ENCODE measurements around the gene FAM193A. TPM values are rescaled to one million over a fixed set of nuclear protein-coding genes. Genes with fewer than 3 reads are reported as not detected.
A peak's percentile ranks its signal among the peaks of the same experiment; 100 is the strongest.
"Not testable (repeated sequence)": the region's sequence is repeated elsewhere in the genome, so short reads cannot be mapped to it uniquely, and the experiment has no call there.

Gene FAM193A
- polyA plus RNA-seq, 1 experiment: 5.9 TPM

GRCh38 chr4:2535376-2536192, 863 bp upstream of the FAM193A start:
- ChIA-PET CTCF (interaction anchor here (0.6 to 1.0 kb wide), 3 partner anchors 14 to 688 kb away, joined by 3 to 18 read pairs (median 3); no protein-coding TSS in a partner anchor), POLR2A (interaction anchor here (0.6 to 0.9 kb wide), 3 partner anchors 11 to 496 kb away, joined by 3 to 5 read pairs (median 3); no protein-coding TSS in a partner anchor)
- DNase-seq (ENCODE audit: low read depth, low spot score): no peak
- TF ChIP-seq CTCF (IDR thresholded peaks at IDR 0.05; ENCODE audit: low read depth, low read length): peak; percentile 12; the same call in 1 of the 2 replicates
- Histone ChIP-seq H3K9me3 (ENCODE audit: control insufficient read depth, insufficient read depth, low read length) (no peaks in the 10 kb centered on the region; the same call in 1 of the 2 replicates), H3K27ac (ENCODE audit: low read depth, low read length) (peak overlapping the region; percentile 86), H3K27me3 (ENCODE audit: control insufficient read depth, insufficient read depth, low read length) (no peaks in the 10 kb centered on the region), H3K4me3 (ENCODE audit: low read depth, low read length) (peak overlapping the region; percentile 70)

- no peaks in the 10 kb centered on the region for H3K27me3 ChIP-seq (ENCODE audit: control insufficient read depth, insufficient read depth, low read length)
- POLR2A ChIA-PET: interaction anchor here (0.6 kb wide), 2 partner anchors 69 to 92 kb away, joined by 5 to 6 read pairs; no protein-coding TSS in a partner anchor
- no peak for DNase-seq (ENCODE audit: low read depth, low spot score)
- CTCF ChIA-PET: no interaction called here
- H3K27ac ChIP-seq (ENCODE audit: low read depth, low read length): peak overlapping the region; percentile 39
- no peaks in the 10 kb centered on the region; the same call in 1 of the 2 replicates for H3K9me3 ChIP-seq (ENCODE audit: control insufficient read depth, insufficient read depth, low read length)
- peak overlapping the region; percentile 77 for H3K4me3 ChIP-seq (ENCODE audit: low read depth, low read length)
- TF ChIP-seq CTCF (IDR thresholded peaks at IDR 0.05; ENCODE audit: low read depth, low read length): no peak
Measured at GRCh38 chr4:2537011-2537830, 774 bp downstream of the FAM193A start.

- CTCF ChIA-PET; H3K27ac ChIP-seq (ENCODE audit: low read depth, low read length); DNase-seq (ENCODE audit: low read depth, low spot score); POLR2A ChIA-PET; H3K27me3 ChIP-seq (ENCODE audit: control insufficient read depth, insufficient read depth, low read length); H3K4me3 ChIP-seq (ENCODE audit: low read depth, low read length); H3K9me3 ChIP-seq (ENCODE audit: control insufficient read depth, insufficient read depth, low read length): not testable (repeated sequence)
Measured at GRCh38 chr4:2543580-2544191, 7.2 kb downstream of the FAM193A start.

- Histone ChIP-seq H3K4me3 (ENCODE audit: low read depth, low read length) (no peak overlapping the region), H3K27ac (ENCODE audit: low read depth, low read length) (no peak overlapping the region), H3K9me3 (ENCODE audit: control insufficient read depth, insufficient read depth, low read length) (no peaks in the 10 kb centered on the region), H3K27me3 (ENCODE audit: control insufficient read depth, insufficient read depth, low read length) (no peaks in the 10 kb centered on the region)
- DNase-seq (ENCODE audit: low read depth, low spot score): no peak
- CTCF ChIA-PET: no interaction called here
- no peak for TF ChIP-seq CTCF (IDR thresholded peaks at IDR 0.05; ENCODE audit: low read depth, low read length)
- POLR2A ChIA-PET: no interaction called here
Measured at GRCh38 chr4:2545321-2546013, 9.0 kb downstream of the FAM193A start.

- Histone ChIP-seq H3K27me3 (ENCODE audit: control insufficient read depth, insufficient read depth, low read length) (no peaks in the 10 kb centered on the region), H3K9me3 (ENCODE audit: control insufficient read depth, insufficient read depth, low read length) (no peaks in the 10 kb centered on the region), H3K27ac (ENCODE audit: low read depth, low read length) (no peak overlapping the region), H3K4me3 (ENCODE audit: low read depth, low read length) (no peak overlapping the region)
- TF ChIP-seq CTCF (IDR thresholded peaks at IDR 0.05; ENCODE audit: low read depth, low read length): no peak
- CTCF ChIA-PET: no interaction called here
- POLR2A ChIA-PET: interaction anchor here (1.0 kb wide), 1 partner anchor 10 kb away, joined by 3 read pairs; the partner anchor contains the start of gene FAM193A
- DNase-seq (ENCODE audit: low read depth, low spot score): no peak
Measured at GRCh38 chr4:2546286-2546823, 9.9 kb downstream of the FAM193A start.

GRCh38 chr4:2546961-2547691, 10.7 kb downstream of the FAM193A start:
- CTCF ChIA-PET; H3K27me3 ChIP-seq (ENCODE audit: control insufficient read depth, insufficient read depth, low read length); H3K9me3 ChIP-seq (ENCODE audit: control insufficient read depth, insufficient read depth, low read length); H3K4me3 ChIP-seq (ENCODE audit: low read depth, low read length); DNase-seq (ENCODE audit: low read depth, low spot score); H3K27ac ChIP-seq (ENCODE audit: low read depth, low read length): not testable (repeated sequence)
- POLR2A ChIA-PET: interaction anchor here (1.0 kb wide), 1 partner anchor 11 kb away, joined by 3 read pairs; the partner anchor contains the start of gene FAM193A

Measured in AG04450 (cell line).